ENCODE results near the gene CT45A7.
"Not testable (repeated sequence)": the region's sequence is repeated elsewhere in the genome, so short reads cannot be mapped to it uniquely, and the experiment has no call there.

Gene CT45A7

GRCh38 chrX:135837180-135837579 lies at the start of gene CT45A7:
Gene CT45A7 (minus strand): TSS chrX:135837280. CDS start chrX:135833533, 3,747 bp downstream.
- DNase-seq: not testable (repeated sequence)

DNA sequence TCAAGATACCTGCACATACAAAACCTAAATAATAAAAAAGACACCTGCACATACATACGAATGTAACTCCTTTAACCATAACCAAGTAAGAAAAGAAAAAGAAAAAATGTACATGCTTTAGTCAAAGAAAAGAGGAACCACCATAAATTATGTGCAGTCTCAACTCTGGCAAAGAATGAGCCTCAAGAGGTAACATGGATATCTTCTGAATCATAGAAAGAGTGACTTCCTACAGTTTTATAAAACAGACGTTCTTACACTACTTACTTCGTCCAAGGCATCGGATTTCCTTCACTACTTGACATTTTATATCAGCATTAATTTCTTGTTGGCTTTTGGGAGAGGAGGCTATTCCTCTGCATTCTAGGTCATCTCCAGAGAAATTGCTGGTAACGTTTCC lies 45.7 kb upstream of the CT45A7 start:
- DNase-seq: peak in 1 of 3 donors; percentile 18

GRCh38 chrX:135871712-135872111 lies 34.6 kb upstream of the CT45A7 start, which contains the start of gene CT45A9:
Gene CT45A9 (minus strand): TSS chrX:135871812. CDS start chrX:135868061, 3,751 bp downstream.
- DNase-seq: not testable (repeated sequence)

DNA sequence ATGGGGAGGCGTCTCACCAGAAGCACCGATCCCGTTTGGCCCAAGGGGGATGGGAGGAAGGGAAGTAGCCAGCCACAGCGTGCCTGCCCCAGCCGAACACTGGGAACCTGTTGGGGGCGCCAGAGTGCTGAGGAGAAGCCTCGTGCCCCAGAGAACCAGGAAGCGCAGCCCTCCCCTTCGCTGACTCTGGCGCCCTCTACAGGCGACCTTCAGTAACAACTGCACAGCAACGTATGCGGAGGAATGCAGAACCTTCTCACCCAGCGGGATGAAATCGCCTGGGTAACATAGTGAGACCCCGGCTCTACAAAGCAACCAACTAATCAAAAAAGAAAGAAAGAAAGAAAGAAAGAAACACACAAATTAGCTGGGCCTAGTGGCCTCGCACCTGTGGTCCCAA lies 17.4 kb upstream of the CT45A7 start, which contains the start of gene CT45A8:
Gene CT45A8, minus strand, starts transcription at position 101 of the 400 bp plus-strand sequence. CDS start 3,755 bp downstream, outside the sequence.
- not testable (repeated sequence) for DNase-seq

DNA sequence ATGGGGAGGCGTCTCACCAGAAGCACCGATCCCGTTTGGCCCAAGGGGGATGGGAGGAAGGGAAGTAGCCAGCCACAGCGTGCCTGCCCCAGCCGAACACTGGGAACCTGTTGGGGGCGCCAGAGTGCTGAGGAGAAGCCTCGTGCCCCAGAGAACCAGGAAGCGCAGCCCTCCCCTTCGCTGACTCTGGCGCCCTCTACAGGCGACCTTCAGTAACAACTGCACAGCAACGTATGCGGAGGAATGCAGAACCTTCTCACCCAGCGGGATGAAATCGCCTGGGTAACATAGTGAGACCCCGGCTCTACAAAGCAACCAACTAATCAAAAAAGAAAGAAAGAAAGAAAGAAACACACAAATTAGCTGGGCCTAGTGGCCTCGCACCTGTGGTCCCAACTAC lies 17.2 kb downstream of the CT45A7 start, which contains the start of gene CT45A2:
Gene CT45A2, minus strand, starts transcription at position 101 of the 400 bp plus-strand sequence. CDS start 3,747 bp downstream, outside the sequence.
- DNase-seq: not testable (repeated sequence)

GRCh38 chrX:135802687-135803086 lies 34.4 kb downstream of the CT45A7 start, which contains the start of gene CT45A6:
Gene CT45A6 (minus strand): TSS chrX:135802787. CDS start chrX:135798993, 3,794 bp downstream.
- DNase-seq: not testable (repeated sequence)

DNA sequence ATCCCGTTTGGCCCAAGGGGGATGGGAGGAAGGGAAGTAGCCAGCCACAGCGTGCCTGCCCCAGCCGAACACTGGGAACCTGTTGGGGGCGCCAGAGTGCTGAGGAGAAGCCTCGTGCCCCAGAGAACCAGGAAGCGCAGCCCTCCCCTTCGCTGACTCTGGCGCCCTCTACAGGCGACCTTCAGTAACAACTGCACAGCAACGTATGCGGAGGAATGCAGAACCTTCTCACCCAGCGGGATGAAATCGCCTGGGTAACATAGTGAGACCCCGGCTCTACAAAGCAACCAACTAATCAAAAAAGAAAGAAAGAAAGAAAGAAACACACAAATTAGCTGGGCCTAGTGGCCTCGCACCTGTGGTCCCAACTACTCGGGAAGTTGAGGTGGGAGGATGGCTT lies 51.7 kb downstream of the CT45A7 start, which contains the start of gene CT45A5:
Gene CT45A5, minus strand, starts transcription at position 101 of the 400 bp plus-strand sequence. CDS start 3,774 bp downstream, outside the sequence.
- not testable (repeated sequence) for DNase-seq
